Measurements from ENCODE around the gene LNPK. TPM values are rescaled to one million over a fixed set of nuclear protein-coding genes. Genes with fewer than 3 reads are reported as not detected.
A peak's percentile ranks its signal among the peaks of the same experiment; 100 is the strongest.
"Not testable (repeated sequence)": the region's sequence is repeated elsewhere in the genome, so short reads cannot be mapped to it uniquely, and the experiment has no call there.

Gene LNPK
- polyA plus RNA-seq, 1 donor = 17.9 TPM

GRCh38 chr2:176018708-176019107, 16.6 kb upstream of the LNPK start:
- Histone ChIP-seq H3K9me3 (ENCODE audit: control insufficient read depth, low read depth, low read length) (no peaks in the 10 kb centered on the region), H3K27me3 (ENCODE audit: control insufficient read depth, insufficient read depth, low read length) (no peaks in the 10 kb centered on the region)
- 86% methylated on average over 1 of the region's 1 CpG for WGBS (ENCODE audit: insufficient coverage, low lambda C conversion rate)

GRCh38 chr2:176009445-176009844, 7.4 kb upstream of the LNPK start:
- Histone ChIP-seq H3K36me3 (ENCODE audit: control insufficient read depth, insufficient read depth, low read length) (no peaks in the 10 kb centered on the region), H3K9me3 (ENCODE audit: control insufficient read depth, low read depth, low read length) (no peaks in the 10 kb centered on the region), H3K27ac (ENCODE audit: low read length) (no peak overlapping the region), H3K4me1 (ENCODE audit: control insufficient read depth, insufficient read depth, low read length) (no peaks in the 10 kb centered on the region), H3K4me3 (ENCODE audit: low read length) (no peak overlapping the region), H3K27me3 (ENCODE audit: control insufficient read depth, insufficient read depth, low read length) (no peaks in the 10 kb centered on the region)
- WGBS (ENCODE audit: insufficient coverage, low lambda C conversion rate) = 79% methylated on average over 2 of the region's 2 CpGs
- no peak for DNase-seq

More at GRCh38 chr2:176018708-176019107, 16.6 kb upstream of the LNPK start:
- Histone ChIP-seq H3K36me3 (ENCODE audit: control insufficient read depth, insufficient read depth, low read length) (no peaks in the 10 kb centered on the region), H3K4me3 (ENCODE audit: low read length) (no peak overlapping the region), H3K4me1 (ENCODE audit: control insufficient read depth, insufficient read depth, low read length) (no peaks in the 10 kb centered on the region), H3K27ac (ENCODE audit: low read length) (no peak overlapping the region)
- DNase-seq = no peak

- DNase-seq = no peak
- Histone ChIP-seq H3K27me3 (ENCODE audit: control insufficient read depth, insufficient read depth, low read length) (no peaks in the 10 kb centered on the region), H3K36me3 (ENCODE audit: control insufficient read depth, insufficient read depth, low read length) (no peaks in the 10 kb centered on the region), H3K27ac (ENCODE audit: low read length) (no peak overlapping the region), H3K4me1 (ENCODE audit: control insufficient read depth, insufficient read depth, low read length) (peaks cover 5% of the 10 kb centered on the region), H3K4me3 (ENCODE audit: low read length) (no peak overlapping the region), H3K9me3 (ENCODE audit: control insufficient read depth, low read depth, low read length) (no peaks in the 10 kb centered on the region)
- no CpG with 5 or more reads among the region's 1 CpG for whole genome bisulfite sequencing (ENCODE audit: insufficient coverage, low lambda C conversion rate)
Observed at GRCh38 chr2:176004934-176005333, 2.9 kb upstream of the LNPK start.

- peak overlapping the region; percentile 17 for H3K27ac ChIP-seq (ENCODE audit: low read length)
- H3K4me1 ChIP-seq (ENCODE audit: control insufficient read depth, insufficient read depth, low read length) = peaks cover 5% of the 10 kb centered on the region
- DNase-seq = peak in 1 of 2 donors; percentile 46
- no peak overlapping the region for H3K4me3 ChIP-seq (ENCODE audit: low read length)
- H3K27me3 ChIP-seq (ENCODE audit: control insufficient read depth, insufficient read depth, low read length) = no peaks in the 10 kb centered on the region
- WGBS (ENCODE audit: insufficient coverage, low lambda C conversion rate) = 5% methylated on average over 3 of the region's 5 CpGs
- no peaks in the 10 kb centered on the region for H3K36me3 ChIP-seq (ENCODE audit: control insufficient read depth, insufficient read depth, low read length)
- H3K9me3 ChIP-seq (ENCODE audit: control insufficient read depth, low read depth, low read length) = no peaks in the 10 kb centered on the region
Observed at GRCh38 chr2:176003958-176004357, 1.9 kb upstream of the LNPK start.

- 56% methylated on average over 2 of the region's 14 CpGs for WGBS (ENCODE audit: insufficient coverage, low lambda C conversion rate)
- H3K36me3 ChIP-seq (ENCODE audit: control insufficient read depth, insufficient read depth, low read length) = no peaks in the 10 kb centered on the region
- DNase-seq = peak; percentile 18 to 58
Observed at GRCh38 chr2:176002688-176003210, 682 bp upstream of the LNPK start.

GRCh38 chr2:176001281-176001915, 669 bp downstream of the LNPK start:
- H3K27me3 ChIP-seq (ENCODE audit: control insufficient read depth, insufficient read depth, low read length) = no peaks in the 10 kb centered on the region
- H3K9me3 ChIP-seq (ENCODE audit: control insufficient read depth, low read depth, low read length) = no peaks in the 10 kb centered on the region
- no peaks in the 10 kb centered on the region for H3K36me3 ChIP-seq (ENCODE audit: control insufficient read depth, insufficient read depth, low read length)
- WGBS (ENCODE audit: insufficient coverage, low lambda C conversion rate) = 0% methylated on average over 1 of the region's 21 CpGs
- peaks cover 5% of the 10 kb centered on the region for H3K4me1 ChIP-seq (ENCODE audit: control insufficient read depth, insufficient read depth, low read length)
- H3K4me3 ChIP-seq (ENCODE audit: low read length) = peak overlapping the region; percentile 85
- peak; percentile 42 to 84 for DNase-seq
- peak overlapping the region; percentile 83 for H3K27ac ChIP-seq (ENCODE audit: low read length)

More at GRCh38 chr2:176002688-176003210, 682 bp upstream of the LNPK start:
- Histone ChIP-seq H3K4me3 (ENCODE audit: low read length) (peak overlapping the region; percentile 85), H3K27me3 (ENCODE audit: control insufficient read depth, insufficient read depth, low read length) (no peaks in the 10 kb centered on the region), H3K9me3 (ENCODE audit: control insufficient read depth, low read depth, low read length) (no peaks in the 10 kb centered on the region), H3K27ac (ENCODE audit: low read length) (peak overlapping the region; percentile 80), H3K4me1 (ENCODE audit: control insufficient read depth, insufficient read depth, low read length) (peaks cover 5% of the 10 kb centered on the region)

- no peaks in the 10 kb centered on the region for H3K9me3 ChIP-seq (ENCODE audit: control insufficient read depth, low read depth, low read length)
- peaks cover 5% of the 10 kb centered on the region for H3K4me1 ChIP-seq (ENCODE audit: control insufficient read depth, insufficient read depth, low read length)
- no peak overlapping the region for H3K4me3 ChIP-seq (ENCODE audit: low read length)
- no peak overlapping the region for H3K27ac ChIP-seq (ENCODE audit: low read length)
- WGBS (ENCODE audit: insufficient coverage, low lambda C conversion rate) = 80% methylated on average over 1 of the region's 2 CpGs
- DNase-seq = no peak
- no peaks in the 10 kb centered on the region for H3K27me3 ChIP-seq (ENCODE audit: control insufficient read depth, insufficient read depth, low read length)
- no peaks in the 10 kb centered on the region for H3K36me3 ChIP-seq (ENCODE audit: control insufficient read depth, insufficient read depth, low read length)
Observed at GRCh38 chr2:175999283-175999819, 2.7 kb downstream of the LNPK start.

GRCh38 chr2:175990099-175990498, 12.0 kb downstream of the LNPK start:
- DNase-seq = no peak
- Histone ChIP-seq H3K4me1 (ENCODE audit: control insufficient read depth, insufficient read depth, low read length) (no peaks in the 10 kb centered on the region), H3K36me3 (ENCODE audit: control insufficient read depth, insufficient read depth, low read length) (peaks cover 4% of the 10 kb centered on the region), H3K27ac (ENCODE audit: low read length) (no peak overlapping the region), H3K9me3 (ENCODE audit: control insufficient read depth, low read depth, low read length) (no peaks in the 10 kb centered on the region), H3K4me3 (ENCODE audit: low read length) (no peak overlapping the region), H3K27me3 (ENCODE audit: control insufficient read depth, insufficient read depth, low read length) (no peaks in the 10 kb centered on the region)
- no CpG with 5 or more reads among the region's 2 CpGs for WGBS (ENCODE audit: insufficient coverage, low lambda C conversion rate)

- WGBS (ENCODE audit: insufficient coverage, low lambda C conversion rate) = no CpG with 5 or more reads among the region's 4 CpGs
- not testable (repeated sequence) for H3K4me3 ChIP-seq (ENCODE audit: low read length); DNase-seq; H3K36me3 ChIP-seq (ENCODE audit: control insufficient read depth, insufficient read depth, low read length); H3K27me3 ChIP-seq (ENCODE audit: control insufficient read depth, insufficient read depth, low read length); H3K4me1 ChIP-seq (ENCODE audit: control insufficient read depth, insufficient read depth, low read length); H3K27ac ChIP-seq (ENCODE audit: low read length); H3K9me3 ChIP-seq (ENCODE audit: control insufficient read depth, low read depth, low read length)
Observed at GRCh38 chr2:175987126-175987525, 14.9 kb downstream of the LNPK start.

- Histone ChIP-seq H3K4me3 (ENCODE audit: low read length) (no peak overlapping the region), H3K4me1 (ENCODE audit: control insufficient read depth, insufficient read depth, low read length) (no peaks in the 10 kb centered on the region), H3K9me3 (ENCODE audit: control insufficient read depth, low read depth, low read length) (no peaks in the 10 kb centered on the region), H3K36me3 (ENCODE audit: control insufficient read depth, insufficient read depth, low read length) (peaks cover 3% of the 10 kb centered on the region), H3K27ac (ENCODE audit: low read length) (no peak overlapping the region), H3K27me3 (ENCODE audit: control insufficient read depth, insufficient read depth, low read length) (no peaks in the 10 kb centered on the region)
- no peak for DNase-seq
- 90% methylated on average over 2 of the region's 2 CpGs for WGBS (ENCODE audit: insufficient coverage, low lambda C conversion rate)
Observed at GRCh38 chr2:175984846-175985245, 17.2 kb downstream of the LNPK start.

- H3K36me3 ChIP-seq (ENCODE audit: control insufficient read depth, insufficient read depth, low read length) = peaks cover 11% of the 10 kb centered on the region
- no peak overlapping the region for H3K27ac ChIP-seq (ENCODE audit: low read length)
- no peak overlapping the region for H3K4me3 ChIP-seq (ENCODE audit: low read length)
- no peaks in the 10 kb centered on the region for H3K4me1 ChIP-seq (ENCODE audit: control insufficient read depth, insufficient read depth, low read length)
- WGBS (ENCODE audit: insufficient coverage, low lambda C conversion rate) = 40% methylated on average over 1 of the region's 1 CpG
- no peaks in the 10 kb centered on the region for H3K27me3 ChIP-seq (ENCODE audit: control insufficient read depth, insufficient read depth, low read length)
- no peak for DNase-seq
- H3K9me3 ChIP-seq (ENCODE audit: control insufficient read depth, low read depth, low read length) = no peaks in the 10 kb centered on the region
Observed at GRCh38 chr2:175981551-175981950, 20.5 kb downstream of the LNPK start.
